BLaER1 (cell line): ENCODE data around the gene MMAB.

ENCODE experiments used
- H3K27ac ChIP-seq: shearing (Covaris generic); formaldehyde crosslinking; 2 replicates; pipeline ENCODE4 v1.8.1; 2022
- H3K27me3 ChIP-seq: shearing (Covaris generic); formaldehyde crosslinking; 2 replicates; pipeline ENCODE4 v1.8.1; 2022
- H3K36me3 ChIP-seq: shearing (Covaris generic); formaldehyde crosslinking; 2 replicates; pipeline ENCODE4 v1.8.1; 2022
- H3K4me1 ChIP-seq: shearing (Covaris generic); formaldehyde crosslinking; 2 replicates; pipeline ENCODE4 v1.8.1; 2022
- H3K4me2 ChIP-seq: shearing (Covaris generic); formaldehyde crosslinking; 2 replicates; pipeline ENCODE4 v1.8.1; 2022
- H3K4me3 ChIP-seq: shearing (Covaris generic); formaldehyde crosslinking; 2 replicates; pipeline ENCODE4 v1.8.1; 2022
- H3K9ac ChIP-seq: shearing (Covaris generic); formaldehyde crosslinking; 2 replicates; pipeline ENCODE4 v1.8.1; 2022
- H3K9me3 ChIP-seq: shearing (Covaris generic); formaldehyde crosslinking; 2 replicates; pipeline ENCODE4 v1.8.1; 2022
- H4K20me1 ChIP-seq: shearing (Covaris generic); formaldehyde crosslinking; 2 replicates; pipeline ENCODE4 v1.8.1; 2022
- Cebpa-rat ChIP-seq: shearing (Covaris generic); IDR thresholded peaks from 2 replicates; pipeline ENCODE4 v1.8.1; 2022

Gene MMAB

DNA sequence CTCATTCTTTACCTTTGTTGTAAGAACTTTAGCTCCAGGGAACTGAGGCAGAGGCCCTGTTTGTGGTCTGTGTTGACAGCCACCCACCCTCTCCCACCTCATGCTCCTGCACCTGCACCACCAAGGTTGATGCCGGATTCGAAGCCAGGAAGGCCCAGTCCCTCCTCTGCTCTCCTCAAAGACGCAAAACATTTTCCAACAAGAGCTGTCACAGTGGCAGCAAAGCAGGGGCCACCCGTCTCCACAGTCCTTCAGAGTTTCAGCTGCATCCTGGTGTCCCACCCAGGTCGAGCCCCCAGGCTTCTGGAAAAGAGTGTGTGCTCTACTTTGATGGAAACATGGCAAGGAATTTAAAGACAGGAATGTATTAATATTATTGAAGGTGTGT is 37.4 kb downstream of the MMAB start:
- Histone ChIP-seq H3K9me3 (no peaks in the 10 kb centered on the region), H3K4me2 (no peak overlapping the region), H3K27me3 (no peaks in the 10 kb centered on the region), H3K36me3 (peaks cover 42% of the 10 kb centered on the region), H4K20me1 (no peaks in the 10 kb centered on the region; the same call in 1 of the 2 replicates), H3K4me1 (no peaks in the 10 kb centered on the region), H3K9ac (no peak overlapping the region), H3K4me3 (no peak overlapping the region), H3K27ac (no peak overlapping the region)
- TF ChIP-seq Cebpa-rat: no peak

- H3K36me3 ChIP-seq: peaks cover 48% of the 10 kb centered on the region
- no peak for TF ChIP-seq Cebpa-rat
- H4K20me1 ChIP-seq: no peaks in the 10 kb centered on the region; the same call in 1 of the 2 replicates
- H3K4me1 ChIP-seq: no peaks in the 10 kb centered on the region
- H3K4me3 ChIP-seq: no peak overlapping the region
- H3K9ac ChIP-seq: no peak overlapping the region
- no peak overlapping the region for H3K4me2 ChIP-seq
- no peaks in the 10 kb centered on the region for H3K9me3 ChIP-seq
- H3K27me3 ChIP-seq: no peaks in the 10 kb centered on the region
- H3K27ac ChIP-seq: no peak overlapping the region
These were observed 38.0 kb downstream of the MMAB start for GRCh38 chr12:109535231-109535862.

DNA sequence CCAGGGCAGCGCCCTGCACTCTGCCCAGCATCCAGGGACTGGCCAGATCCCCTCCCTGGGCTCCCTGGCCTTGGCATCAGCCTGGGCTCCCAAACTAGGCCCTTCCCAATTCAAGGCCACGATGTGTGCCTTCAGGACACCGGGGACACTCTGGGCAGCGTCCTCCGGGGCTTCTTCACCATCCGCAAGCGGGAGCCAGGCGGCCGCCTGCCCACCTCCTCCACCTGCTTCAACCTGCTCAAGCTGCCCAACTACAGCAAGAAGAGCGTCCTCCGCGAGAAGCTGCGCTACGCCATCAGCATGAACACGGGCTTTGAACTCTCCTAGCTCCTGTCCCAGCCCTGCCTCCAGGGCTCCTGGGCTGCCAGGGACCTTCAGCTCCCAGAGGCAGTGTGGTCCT is 38.8 kb downstream of the MMAB start:
- Histone ChIP-seq H3K27ac (no peak overlapping the region), H3K4me2 (no peak overlapping the region), H3K4me3 (no peak overlapping the region), H3K9ac (no peak overlapping the region), H4K20me1 (no peaks in the 10 kb centered on the region; the same call in 1 of the 2 replicates), H3K4me1 (no peaks in the 10 kb centered on the region), H3K27me3 (no peaks in the 10 kb centered on the region), H3K36me3 (peaks cover 56% of the 10 kb centered on the region), H3K9me3 (no peaks in the 10 kb centered on the region)
- no peak for TF ChIP-seq Cebpa-rat

- no peak for TF ChIP-seq Cebpa-rat
- Histone ChIP-seq H3K4me1 (no peaks in the 10 kb centered on the region), H3K27ac (no peak overlapping the region), H3K4me3 (no peak overlapping the region), H3K36me3 (peaks cover 66% of the 10 kb centered on the region), H3K27me3 (no peaks in the 10 kb centered on the region), H3K9me3 (no peaks in the 10 kb centered on the region), H3K9ac (no peak overlapping the region), H4K20me1 (no peaks in the 10 kb centered on the region; the same call in 1 of the 2 replicates), H3K4me2 (no peak overlapping the region)
These were observed 39.9 kb downstream of the MMAB start for GRCh38 chr12:109533487-109533740.

DNA sequence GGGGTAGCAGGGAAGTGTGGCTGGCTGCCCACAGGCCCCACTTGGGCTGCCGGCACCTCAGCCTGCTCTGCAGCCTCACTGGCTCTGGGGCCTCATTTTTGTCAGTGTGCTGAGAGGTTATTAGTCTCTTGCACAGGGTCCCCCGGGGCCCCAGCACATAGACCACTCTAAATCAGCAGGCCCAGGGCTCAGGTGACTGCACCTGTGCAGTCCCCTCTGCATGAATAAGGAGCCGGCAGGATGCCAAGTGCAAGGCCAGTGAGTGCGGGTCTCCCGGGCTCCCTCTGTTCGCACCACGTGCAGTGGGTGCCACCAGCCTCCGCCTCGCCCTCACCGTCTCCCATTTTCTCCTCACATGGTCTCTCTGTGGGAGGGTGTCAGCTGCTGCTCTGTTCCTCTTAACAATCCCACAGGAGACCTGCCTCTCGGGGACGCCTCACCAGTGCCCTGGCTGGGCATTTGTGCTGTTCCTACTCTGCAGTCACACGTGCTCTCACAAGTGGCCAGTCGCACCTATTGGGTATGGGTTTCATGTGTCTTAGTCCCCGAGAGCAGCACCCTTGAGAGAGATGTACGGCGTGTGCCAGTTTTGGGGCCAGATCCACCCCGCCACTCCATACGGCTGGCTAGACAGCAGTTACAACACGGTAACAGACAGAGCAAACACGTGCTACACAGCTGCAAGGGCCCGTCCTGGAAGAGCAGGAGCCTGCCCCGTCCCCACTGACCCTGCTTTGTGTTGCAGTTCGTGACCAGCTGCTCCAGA is 40.4 kb downstream of the MMAB start:
- H3K27ac ChIP-seq: no peak overlapping the region
- no peaks in the 10 kb centered on the region for H3K27me3 ChIP-seq
- TF ChIP-seq Cebpa-rat: no peak
- peaks cover 70% of the 10 kb centered on the region for H3K36me3 ChIP-seq
- H3K9ac ChIP-seq: no peak overlapping the region
- H3K9me3 ChIP-seq: no peaks in the 10 kb centered on the region
- no peaks in the 10 kb centered on the region; the same call in 1 of the 2 replicates for H4K20me1 ChIP-seq
- no peak overlapping the region for H3K4me3 ChIP-seq
- H3K4me2 ChIP-seq: no peak overlapping the region
- no peaks in the 10 kb centered on the region for H3K4me1 ChIP-seq

GRCh38 chr12:109531411-109531810 is 41.9 kb downstream of the MMAB start:
- H3K27me3 ChIP-seq: no peaks in the 10 kb centered on the region
- H3K4me1 ChIP-seq: no peaks in the 10 kb centered on the region
- no peaks in the 10 kb centered on the region for H3K9me3 ChIP-seq
- H3K4me2 ChIP-seq: no peak overlapping the region
- H3K36me3 ChIP-seq: peaks cover 84% of the 10 kb centered on the region
- H3K4me3 ChIP-seq: no peak overlapping the region
- H3K27ac ChIP-seq: no peak overlapping the region
- no peaks in the 10 kb centered on the region; the same call in 1 of the 2 replicates for H4K20me1 ChIP-seq
- no peak for TF ChIP-seq Cebpa-rat
- no peak overlapping the region for H3K9ac ChIP-seq

DNA sequence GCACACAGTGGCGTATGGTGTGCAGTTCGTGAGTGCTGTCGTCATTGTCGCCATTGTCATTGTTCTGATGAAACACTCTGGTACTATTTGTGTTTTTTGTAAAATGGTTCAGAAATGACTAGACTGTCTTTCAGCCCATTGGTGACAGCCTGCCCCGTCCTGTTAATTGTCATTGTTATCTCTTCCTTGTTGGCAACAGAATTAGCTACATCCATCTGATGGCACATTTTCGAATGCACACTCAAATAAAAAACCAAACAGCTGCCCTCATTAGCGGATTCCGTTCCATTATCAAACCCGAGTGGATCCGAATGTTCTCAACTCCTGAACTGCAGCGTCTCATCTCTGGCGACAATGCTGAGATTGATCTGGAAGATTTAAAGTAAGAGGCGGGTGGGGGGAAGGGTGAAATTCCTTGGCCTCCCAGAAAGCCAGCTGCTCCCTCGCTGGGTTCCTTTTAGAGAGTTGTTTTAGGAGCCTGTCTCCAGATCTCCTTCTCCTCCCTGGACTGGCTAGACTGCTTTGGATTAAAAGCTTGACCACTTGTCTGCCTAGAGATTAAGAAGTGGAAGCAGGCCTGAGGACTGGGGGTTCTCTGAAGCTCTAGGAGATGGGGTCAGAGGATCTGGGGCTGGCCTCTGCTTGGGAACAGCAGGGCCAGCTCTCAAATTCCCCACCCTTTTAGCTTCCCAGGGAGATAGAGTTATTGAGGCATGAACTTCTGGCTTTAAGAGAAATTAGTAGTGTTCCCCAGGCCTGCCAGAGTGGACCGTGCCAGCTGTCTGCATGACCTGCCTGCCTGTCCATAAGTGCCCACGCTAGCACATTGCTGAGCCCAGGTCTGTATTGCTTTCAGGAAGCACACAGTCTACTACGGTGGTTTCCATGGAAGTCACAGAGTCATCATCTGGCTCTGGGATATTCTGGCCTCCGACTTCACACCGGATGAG is 43.3 kb downstream of the MMAB start:
- H3K27ac ChIP-seq: no peak overlapping the region
- no peak overlapping the region for H3K9ac ChIP-seq
- no peak for TF ChIP-seq Cebpa-rat
- no peaks in the 10 kb centered on the region for H3K4me1 ChIP-seq
- H3K27me3 ChIP-seq: no peaks in the 10 kb centered on the region
- H3K4me3 ChIP-seq: no peak overlapping the region
- no peak overlapping the region for H3K4me2 ChIP-seq
- no peaks in the 10 kb centered on the region; the same call in 1 of the 2 replicates for H4K20me1 ChIP-seq
- H3K36me3 ChIP-seq: peaks cover 90% of the 10 kb centered on the region
- no peaks in the 10 kb centered on the region for H3K9me3 ChIP-seq

- Histone ChIP-seq H3K4me2 (no peak overlapping the region), H3K9ac (no peak overlapping the region)
These were observed 45.7 kb downstream of the MMAB start for GRCh38 chr12:109527489-109528123.

DNA sequence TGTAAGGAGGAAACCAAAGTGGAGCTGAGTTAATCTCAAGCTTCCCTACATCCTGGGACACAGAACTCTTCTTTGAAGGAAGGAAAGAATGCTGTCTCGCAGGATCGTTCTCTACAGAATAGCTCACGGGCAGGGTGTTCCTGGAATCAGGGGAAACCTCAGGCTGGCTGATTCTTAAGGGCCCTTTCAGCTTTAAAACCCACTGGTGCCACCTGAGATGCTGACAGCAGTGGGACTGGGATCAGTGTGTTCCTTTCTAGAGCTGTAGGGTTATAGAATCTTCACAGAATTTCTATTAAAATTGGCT is 48.1 kb downstream of the MMAB start:
- no peak overlapping the region for H3K9ac ChIP-seq
- no peak for TF ChIP-seq Cebpa-rat
- H3K27ac ChIP-seq: no peak overlapping the region

More at GRCh38 chr12:109527489-109528123, 45.7 kb downstream of the MMAB start:
- Histone ChIP-seq H4K20me1 (no peaks in the 10 kb centered on the region), H3K36me3 (peaks cover 90% of the 10 kb centered on the region), H3K27me3 (no peaks in the 10 kb centered on the region), H3K27ac (no peak overlapping the region), H3K4me3 (no peak overlapping the region), H3K9me3 (no peaks in the 10 kb centered on the region), H3K4me1 (no peaks in the 10 kb centered on the region)
- no peak for TF ChIP-seq Cebpa-rat

More for the DNA sequence above, 48.1 kb downstream of the MMAB start:
- no peaks in the 10 kb centered on the region for H4K20me1 ChIP-seq
- H3K9me3 ChIP-seq: no peaks in the 10 kb centered on the region
- H3K4me2 ChIP-seq: no peak overlapping the region
- no peak overlapping the region for H3K4me3 ChIP-seq
- no peaks in the 10 kb centered on the region for H3K4me1 ChIP-seq
- H3K27me3 ChIP-seq: no peaks in the 10 kb centered on the region
- peaks cover 95% of the 10 kb centered on the region for H3K36me3 ChIP-seq
